ENCODE measurements around the gene EPHA2.
A peak's percentile ranks its signal among the peaks of the same experiment; 100 is the strongest.

Gene EPHA2

DNA sequence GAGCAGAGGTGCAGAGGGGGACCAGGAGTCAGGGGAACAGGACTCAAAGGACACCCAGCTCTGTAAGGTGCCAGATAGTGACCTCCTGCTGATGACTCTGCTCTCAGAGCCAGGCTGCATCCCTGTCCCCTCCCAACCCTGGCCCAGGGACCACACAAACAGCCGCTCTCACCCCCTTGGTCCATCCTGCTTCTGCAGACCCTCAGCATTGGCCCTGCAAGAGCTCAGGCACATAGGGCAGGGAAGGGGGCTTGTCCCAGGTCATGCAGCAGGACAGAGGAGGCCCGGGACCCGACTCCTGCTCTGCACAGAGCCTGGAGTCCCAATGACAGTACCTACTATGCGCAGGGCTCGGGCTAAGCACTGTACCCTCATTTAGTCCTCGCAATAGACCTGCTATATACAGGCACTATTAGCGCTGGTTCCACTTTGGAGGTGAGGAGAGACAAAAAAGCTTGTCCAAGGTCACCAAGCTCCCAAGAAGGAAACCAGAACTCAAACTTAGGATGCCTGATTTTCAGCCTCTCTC is 15.7 kb downstream of the EPHA2 start:
- no peak overlapping the region for H3K4me3 ChIP-seq (IDR thresholded peaks at IDR 0.05; ENCODE audit: insufficient read depth, low read depth, low read length)
- TF ChIP-seq, protein P1, sequence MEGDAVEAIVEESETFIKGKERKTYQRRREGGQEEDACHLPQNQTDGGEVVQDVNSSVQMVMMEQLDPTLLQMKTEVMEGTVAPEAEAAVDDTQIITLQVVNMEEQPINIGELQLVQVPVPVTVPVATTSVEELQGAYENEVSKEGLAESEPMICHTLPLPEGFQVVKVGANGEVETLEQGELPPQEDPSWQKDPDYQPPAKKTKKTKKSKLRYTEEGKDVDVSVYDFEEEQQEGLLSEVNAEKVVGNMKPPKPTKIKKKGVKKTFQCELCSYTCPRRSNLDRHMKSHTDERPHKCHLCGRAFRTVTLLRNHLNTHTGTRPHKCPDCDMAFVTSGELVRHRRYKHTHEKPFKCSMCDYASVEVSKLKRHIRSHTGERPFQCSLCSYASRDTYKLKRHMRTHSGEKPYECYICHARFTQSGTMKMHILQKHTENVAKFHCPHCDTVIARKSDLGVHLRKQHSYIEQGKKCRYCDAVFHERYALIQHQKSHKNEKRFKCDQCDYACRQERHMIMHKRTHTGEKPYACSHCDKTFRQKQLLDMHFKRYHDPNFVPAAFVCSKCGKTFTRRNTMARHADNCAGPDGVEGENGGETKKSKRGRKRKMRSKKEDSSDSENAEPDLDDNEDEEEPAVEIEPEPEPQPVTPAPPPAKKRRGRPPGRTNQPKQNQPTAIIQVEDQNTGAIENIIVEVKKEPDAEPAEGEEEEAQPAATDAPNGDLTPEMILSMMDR (conservative IDR thresholded peaks at IDR 0.05; ENCODE audit: low read depth, low read length) = no peak
- no peaks in the 10 kb centered on the region for H3K27me3 ChIP-seq (ENCODE audit: insufficient read depth, low read depth)
- H3K79me2 ChIP-seq (ENCODE audit: insufficient read depth, low read depth) = no peaks in the 10 kb centered on the region
- H3K4me2 ChIP-seq = peak overlapping the region; percentile 90; the same call in 1 of the 2 replicates
- no peak overlapping the region for H2AFZ ChIP-seq (ENCODE audit: low read depth)
- H3K27ac ChIP-seq = peak overlapping the region; percentile 61; the same call in 1 of the 2 replicates
- H4K20me1 ChIP-seq (ENCODE audit: insufficient read depth) = no peaks in the 10 kb centered on the region
- peaks cover 43% of the 10 kb centered on the region for H3K4me1 ChIP-seq (ENCODE audit: low read depth, poor library complexity, severe bottlenecking)
- H3K36me3 ChIP-seq (ENCODE audit: insufficient read depth) = no peaks in the 10 kb centered on the region
- no peak overlapping the region; the same call in 1 of the 2 replicates for H3K9ac ChIP-seq

DNA sequence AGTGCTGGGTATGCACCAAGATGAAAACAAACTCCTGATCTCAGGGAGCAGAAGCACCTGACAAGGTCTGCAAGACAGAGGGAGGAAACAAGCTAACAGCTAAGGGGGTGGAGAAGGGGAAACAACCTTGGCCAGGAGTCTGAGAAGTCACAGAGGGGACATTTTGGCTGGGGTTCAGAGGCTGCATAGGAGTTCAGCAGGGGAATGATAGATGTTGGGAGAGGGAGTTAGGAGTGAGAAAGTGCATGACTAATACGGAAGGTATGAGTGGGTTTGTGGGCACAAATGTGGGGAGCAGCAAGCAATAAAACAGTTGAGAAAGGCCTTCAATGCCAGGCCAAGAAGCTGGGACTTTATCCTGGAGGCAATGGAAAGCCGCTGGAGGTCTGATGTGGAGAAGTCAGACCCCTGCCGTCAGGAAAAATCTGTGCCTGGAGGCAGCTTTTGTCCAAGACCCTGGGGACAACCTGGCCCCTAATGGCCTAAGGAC is 16.4 kb downstream of the EPHA2 start:
- H3K79me2 ChIP-seq (ENCODE audit: insufficient read depth, low read depth) = no peaks in the 10 kb centered on the region
- TF ChIP-seq, protein P1 (conservative IDR thresholded peaks at IDR 0.05; ENCODE audit: low read depth, low read length) = no peak
- H3K4me3 ChIP-seq (IDR thresholded peaks at IDR 0.05; ENCODE audit: insufficient read depth, low read depth, low read length) = no peak overlapping the region
- H3K4me1 ChIP-seq (ENCODE audit: low read depth, poor library complexity, severe bottlenecking) = peaks cover 37% of the 10 kb centered on the region
- no peak overlapping the region; the same call in 1 of the 2 replicates for H3K27ac ChIP-seq
- no peaks in the 10 kb centered on the region for H4K20me1 ChIP-seq (ENCODE audit: insufficient read depth)
- no peaks in the 10 kb centered on the region for H3K27me3 ChIP-seq (ENCODE audit: insufficient read depth, low read depth)
- H3K4me2 ChIP-seq = peak overlapping the region; percentile 15
- no peak overlapping the region for H3K9ac ChIP-seq
- H2AFZ ChIP-seq (ENCODE audit: low read depth) = peak overlapping the region; percentile 32; the same call in 1 of the 2 replicates
- H3K36me3 ChIP-seq (ENCODE audit: insufficient read depth) = no peaks in the 10 kb centered on the region

DNA sequence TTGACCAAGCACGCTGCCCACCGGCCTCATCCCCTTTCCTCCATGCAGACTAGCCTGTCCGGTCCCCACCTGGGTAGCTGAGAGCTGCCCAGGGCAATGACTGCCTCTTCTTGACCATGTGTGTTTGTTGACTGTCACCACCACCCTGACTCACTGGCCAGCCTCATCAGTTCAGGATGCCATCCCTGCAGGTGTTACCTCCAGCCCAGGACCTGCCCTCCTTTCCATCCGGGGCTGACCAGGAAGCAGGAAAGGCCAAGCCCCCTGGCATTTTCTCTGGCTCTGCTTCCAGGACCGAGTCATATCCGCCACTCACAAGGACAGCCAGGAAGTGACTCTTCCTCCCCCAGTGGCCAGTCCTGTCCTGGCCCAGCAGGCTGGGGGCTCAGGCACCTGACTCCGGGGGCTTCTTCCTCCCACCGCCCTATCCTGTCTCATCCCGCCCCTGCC is 17.1 kb downstream of the EPHA2 start:
- Histone ChIP-seq H3K36me3 (ENCODE audit: insufficient read depth) (no peaks in the 10 kb centered on the region), H3K4me1 (ENCODE audit: low read depth, poor library complexity, severe bottlenecking) (peaks cover 37% of the 10 kb centered on the region), H3K4me3 (IDR thresholded peaks at IDR 0.05; ENCODE audit: insufficient read depth, low read depth, low read length) (no peak overlapping the region), H4K20me1 (ENCODE audit: insufficient read depth) (no peaks in the 10 kb centered on the region), H3K9ac (no peak overlapping the region), H3K27ac (no peak overlapping the region), H3K79me2 (ENCODE audit: insufficient read depth, low read depth) (no peaks in the 10 kb centered on the region), H3K4me2 (peak overlapping the region; percentile 15; the same call in 1 of the 2 replicates), H3K27me3 (ENCODE audit: insufficient read depth, low read depth) (no peaks in the 10 kb centered on the region), H2AFZ (ENCODE audit: low read depth) (no peak overlapping the region)
- TF ChIP-seq, protein P1 (conservative IDR thresholded peaks at IDR 0.05; ENCODE audit: low read depth, low read length) = no peak

DNA sequence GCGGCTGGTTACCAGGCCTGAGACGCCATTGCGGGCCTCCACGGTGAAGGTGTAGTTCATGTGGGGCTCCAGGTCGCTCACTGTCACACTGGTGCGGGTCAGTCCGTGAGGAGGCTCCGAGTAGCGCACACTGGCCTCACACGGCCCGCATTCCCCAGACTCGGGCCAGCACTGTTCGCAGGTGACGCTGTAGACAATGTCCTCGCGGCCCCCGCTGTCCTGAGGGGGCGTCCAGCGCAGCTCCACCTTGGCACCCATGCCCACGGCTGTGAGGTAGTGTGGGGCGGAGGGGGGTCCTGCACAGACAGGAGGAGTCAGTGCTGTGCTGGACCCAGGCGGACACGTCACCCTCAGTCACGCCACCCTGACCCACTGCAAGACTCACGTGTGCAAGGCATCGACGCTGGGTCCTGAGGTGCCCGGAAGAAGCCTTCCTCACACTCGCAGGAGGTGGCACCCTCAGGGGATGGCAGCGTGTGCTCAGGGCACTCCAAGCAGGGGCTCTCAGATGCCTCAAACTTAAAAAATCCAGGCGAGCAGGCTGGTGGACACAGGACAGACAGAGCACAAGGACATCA is 17.9 kb downstream of the EPHA2 start:
- H4K20me1 ChIP-seq (ENCODE audit: insufficient read depth) = no peaks in the 10 kb centered on the region
- H3K79me2 ChIP-seq (ENCODE audit: insufficient read depth, low read depth) = no peaks in the 10 kb centered on the region
- no peaks in the 10 kb centered on the region for H3K27me3 ChIP-seq (ENCODE audit: insufficient read depth, low read depth)
- H3K9ac ChIP-seq = no peak overlapping the region
- H3K4me2 ChIP-seq = no peak overlapping the region
- no peak overlapping the region for H3K27ac ChIP-seq
- H3K4me1 ChIP-seq (ENCODE audit: low read depth, poor library complexity, severe bottlenecking) = peaks cover 37% of the 10 kb centered on the region
- H3K36me3 ChIP-seq (ENCODE audit: insufficient read depth) = no peaks in the 10 kb centered on the region
- TF ChIP-seq, protein P1 (conservative IDR thresholded peaks at IDR 0.05; ENCODE audit: low read depth, low read length) = no peak
- no peak overlapping the region for H2AFZ ChIP-seq (ENCODE audit: low read depth)
- H3K4me3 ChIP-seq (IDR thresholded peaks at IDR 0.05; ENCODE audit: insufficient read depth, low read depth, low read length) = no peak overlapping the region
